HepG2 (cell line): ENCODE data around the gene GRHL3. TPM values are rescaled to one million over a fixed set of nuclear protein-coding genes. Genes with fewer than 3 reads are reported as not detected.

Experiments
- ATAC-seq: fragments of 200-7000 bp; cut with Tn5 transposase; 3 replicates; pipeline ENCODE4 v1.9.1; 2020; ENCODE audit warnings: mild to moderate bottlenecking, moderate library complexity
- BruUV-seq: library from RNA; stranded (reverse); fragments of 400-500 nt; replicated peaks from 2 replicates; lab custom pipeline; 2021; lab: Mats Ljungman, UMichigan
- CTCF ChIA-PET: fragments of 300-600 bp; formaldehyde crosslinking; extraction: SDS; loops from one replicate; lab custom pipeline; 2021; ENCODE audit warnings: low total read pairs, inconsistent platforms, low intra/inter-chr PET ratio; lab: Yijun Ruan, JAX
- POLR2A ChIA-PET: fragments of 350-600 bp; sonication (Branson Sonifier 250); formaldehyde crosslinking; loops from one replicate; lab custom pipeline; 2020; ENCODE audit warnings: antibody characterized with exemption, inconsistent platforms; lab: Yijun Ruan, JAX
- DNase-seq: peaks from one replicate; pipeline ENCODE4 v3.0.0-alpha.2; 2015; ENCODE audit warnings: low spot score
- FAIRE-seq: peaks from 3 replicates; lab custom pipeline; 2011; peaks lifted over from hg19 to GRCh38; lab: Jason Lieb, UNC
- H2AFZ ChIP-seq: one replicate; pipeline ENCODE4 v1.6.1; 2011; ENCODE audit warnings: low read length, inconsistent platforms
- H3K27ac ChIP-seq: fragments of 300-600 bp; 3 replicates; pipeline ENCODE4 v1.8.0; 2011; ENCODE audit warnings: mixed run types, mild to moderate bottlenecking, mixed read lengths, low read length, inconsistent platforms; ENCODE audit not compliant: insufficient read depth; ENCODE audit errors: extremely low read length
- H3K27me3 ChIP-seq, 2 experiments: fragments of 200-600 bp in 1 of 2; 2 replicates in 1 of 2; 3 replicates in 1 of 2; pipeline versions ENCODE4 v1.6.0 to v1.8.0; 2011; ENCODE audit warnings: low read length in 2 of 2, mild to moderate bottlenecking in 2 of 2, moderate library complexity in 2 of 2, inconsistent platforms in 1 of 2; ENCODE audit not compliant: insufficient read depth in 2 of 2, control insufficient read depth in 1 of 2
- H3K36me3 ChIP-seq, 2 experiments: fragments of 200-600 bp in 1 of 2; replicated peaks in 1 of 2; 2 replicates in 1 of 2; 3 replicates in 1 of 2; pipeline versions ENCODE4 v1.5.1 to v1.8.0; 2011; ENCODE audit warnings: low read length in 2 of 2, inconsistent platforms in 1 of 2; ENCODE audit not compliant: insufficient read depth in 2 of 2, control insufficient read depth in 1 of 2
- H3K4me1 ChIP-seq: 2 replicates; pipeline ENCODE4 v1.5.1; 2012; ENCODE audit warnings: low read length, inconsistent platforms; ENCODE audit not compliant: insufficient read depth
- H3K4me2 ChIP-seq: 2 replicates; pipeline ENCODE4 v1.6.0; 2011; ENCODE audit warnings: low read depth, low read length, inconsistent platforms
- H3K4me3 ChIP-seq, 3 experiments: fragments of 200-600 bp in 1 of 3; sonication (generic), shearing (Covaris generic) in 1 of 3; replicated peaks in 1 of 3; 2 replicates each; pipeline ENCODE4 v1.5.1; 2011 to 2016; ENCODE audit warnings: low read length in 3 of 3, inconsistent platforms in 2 of 3, low read depth in 2 of 3, mild to moderate bottlenecking in 2 of 3, control low read depth in 1 of 3, mixed read lengths in 1 of 3; ENCODE audit not compliant: insufficient read depth in 1 of 3
- H3K79me2 ChIP-seq: one replicate; pipeline ENCODE4 v1.6.1; 2011; ENCODE audit warnings: low read length, inconsistent platforms; ENCODE audit not compliant: insufficient read depth
- H3K9ac ChIP-seq: 2 replicates; pipeline ENCODE4 v1.6.0; 2011; ENCODE audit warnings: mild to moderate bottlenecking, low read depth, low read length, inconsistent platforms; ENCODE audit not compliant: insufficient read depth
- H3K9me3 ChIP-seq: 2 replicates; pipeline ENCODE4 v1.5.1; 2012; ENCODE audit warnings: mild to moderate bottlenecking, low read length
- H4K20me1 ChIP-seq: 2 replicates; pipeline ENCODE4 v1.6.0; 2011; ENCODE audit warnings: inconsistent platforms, mild to moderate bottlenecking, low read length, moderate library complexity; ENCODE audit not compliant: insufficient read depth
- GTF2F1 ChIP-seq: fragments of 150-350 bp; IDR thresholded peaks from 2 replicates; pipeline ENCODE4 v1.6.1; 2014; ENCODE audit warnings: low read length
- IRF2 ChIP-seq: IDR thresholded peaks from 2 replicates; pipeline ENCODE4 v1.6.1; 2018; ENCODE audit warnings: missing genetic modification reagents, missing compliant biosample characterization
- MLX ChIP-seq: IDR thresholded peaks from 2 replicates; pipeline ENCODE4 v1.6.1; 2016
- NFATC3 ChIP-seq: sonication (generic); formaldehyde crosslinking; IDR thresholded peaks from 2 replicates; pipeline ENCODE4 v1.5.1; 2020; ENCODE audit warnings: mild to moderate bottlenecking, missing genetic modification reagents
- NFKBIZ ChIP-seq: IDR thresholded peaks from 2 replicates; pipeline ENCODE4 v1.6.1; 2018; ENCODE audit warnings: missing genetic modification reagents, missing compliant biosample characterization
- PRMT3 ChIP-seq: sonication (generic); formaldehyde crosslinking; IDR thresholded peaks from 2 replicates; pipeline ENCODE4 v1.8.1; 2022; ENCODE audit warnings: low read depth, mild to moderate bottlenecking, moderate library complexity, missing genetic modification reagents, borderline replicate concordance
- RBM39 ChIP-seq: fragments of 200-400 bp; formaldehyde crosslinking; IDR thresholded peaks from one replicate; pipeline ENCODE4 v1.6.1; 2018; ENCODE audit warnings: antibody characterized with exemption, mild to moderate bottlenecking, low read depth, low read length; ENCODE audit not compliant: poor library complexity, severe bottlenecking
- SATB2 ChIP-seq: sonication (generic); formaldehyde crosslinking; IDR thresholded peaks from 2 replicates; pipeline ENCODE4 v1.5.0; 2020; ENCODE audit warnings: missing genetic modification reagents
- SSRP1 ChIP-seq: IDR thresholded peaks from 2 replicates; pipeline ENCODE4 v1.6.1; 2016; ENCODE audit warnings: control low read depth
- TEAD2 ChIP-seq: sonication (generic); formaldehyde crosslinking; IDR thresholded peaks from 2 replicates; pipeline ENCODE4 v1.9.0; 2021; ENCODE audit warnings: missing genetic modification reagents
- TOPORS ChIP-seq: sonication (generic); formaldehyde crosslinking; IDR thresholded peaks from 2 replicates; pipeline ENCODE4 v1.8.0; 2023; ENCODE audit warnings: mild to moderate bottlenecking, missing genetic modification reagents
- TSC22D2 ChIP-seq: sonication (generic); formaldehyde crosslinking; IDR thresholded peaks from 2 replicates; pipeline ENCODE4 v1.5.1; 2020; ENCODE audit warnings: missing genetic modification reagents, mild to moderate bottlenecking, borderline replicate concordance
- XRCC5 ChIP-seq: fragments of 200-400 bp; formaldehyde crosslinking; optimal IDR thresholded peaks from 2 replicates; pipeline ENCODE3; 2017; ENCODE audit warnings: mild to moderate bottlenecking, low read length
- ZNF12 ChIP-seq: sonication (generic); formaldehyde crosslinking; IDR thresholded peaks from 2 replicates; pipeline ENCODE4 v1.5.0; 2020; ENCODE audit warnings: missing genetic modification reagents
- ZNF468 ChIP-seq: sonication (generic); formaldehyde crosslinking; IDR thresholded peaks from 2 replicates; pipeline ENCODE4 v1.8.0; 2022; ENCODE audit warnings: mild to moderate bottlenecking, moderate library complexity, missing genetic modification reagents
- ZNF773 ChIP-seq: sonication (generic); formaldehyde crosslinking; IDR thresholded peaks from 2 replicates; pipeline ENCODE4 v1.4.0; 2020; ENCODE audit warnings: missing genetic modification reagents, borderline replicate concordance
- WGBS: methylation state at CpG from one replicate; pipeline ENCODE4 v1.1.6; 2017; ENCODE audit warnings: low lambda C conversion rate; 5-methylcytosine and 5-hydroxymethylcytosine counted together
- in situ Hi-C: cut with HindIII; loops from 2 replicates; pipeline ENCODE4 v1.10.0; 2017; ENCODE audit warnings: low pct_unique_long_range_greater_than_20kb; ENCODE audit not compliant: extremely low pct_ligation_motif_present
- intact Hi-C: fragments of 100-400 bp; cut with micrococcal nuclease; formaldehyde crosslinking; loops from one replicate; pipeline ENCODE4 v1.10.0; 2022; ENCODE audit not compliant: unreplicated experiment
- polyA plus RNA-seq, 8 experiments: library from polyadenylated mRNA; depleted of rRNA in 3 of 8; stranded (reverse) in 7 of 8; unstranded in 1 of 8; fragments of >200 nt; fragmentation: Illumina TruSeq in 4 of 8; extraction: Trizol in 4 of 8; gene quantifications; 2 replicates each; pipeline versions ENCODE4 v1.2.1 to v1.2.3, GENCODE V29; 2011 to 2016; ENCODE audit warnings: low read depth in 4 of 8, missing spikeins in 1 of 8, mixed read lengths in 1 of 8; ENCODE audit not compliant: insufficient read depth in 1 of 8
- total RNA-seq, 5 experiments: library from RNA; depleted of rRNA; stranded (reverse); fragments of >200 nt; fragmentation: Illumina TruSeq; extraction: Trizol; gene quantifications; 2 replicates each; pipeline ENCODE4 v1.2.3, GENCODE V29; 2016; ENCODE audit warnings: low read depth in 1 of 5
- TF ChIP-seq, protein P1 (sequence below): IDR thresholded peaks from 2 replicates; pipeline ENCODE4 v1.6.1; 2016; ENCODE audit warnings: low read depth, missing genetic modification reagents, missing compliant biosample characterization

GRHL3 gene
- total and polyA plus RNA-seq, 2 of the 13 experiments (the other 11 are each of a cell fraction or from before 2014, with no cell fraction given): not detected

- TF ChIP-seq, protein P1, sequence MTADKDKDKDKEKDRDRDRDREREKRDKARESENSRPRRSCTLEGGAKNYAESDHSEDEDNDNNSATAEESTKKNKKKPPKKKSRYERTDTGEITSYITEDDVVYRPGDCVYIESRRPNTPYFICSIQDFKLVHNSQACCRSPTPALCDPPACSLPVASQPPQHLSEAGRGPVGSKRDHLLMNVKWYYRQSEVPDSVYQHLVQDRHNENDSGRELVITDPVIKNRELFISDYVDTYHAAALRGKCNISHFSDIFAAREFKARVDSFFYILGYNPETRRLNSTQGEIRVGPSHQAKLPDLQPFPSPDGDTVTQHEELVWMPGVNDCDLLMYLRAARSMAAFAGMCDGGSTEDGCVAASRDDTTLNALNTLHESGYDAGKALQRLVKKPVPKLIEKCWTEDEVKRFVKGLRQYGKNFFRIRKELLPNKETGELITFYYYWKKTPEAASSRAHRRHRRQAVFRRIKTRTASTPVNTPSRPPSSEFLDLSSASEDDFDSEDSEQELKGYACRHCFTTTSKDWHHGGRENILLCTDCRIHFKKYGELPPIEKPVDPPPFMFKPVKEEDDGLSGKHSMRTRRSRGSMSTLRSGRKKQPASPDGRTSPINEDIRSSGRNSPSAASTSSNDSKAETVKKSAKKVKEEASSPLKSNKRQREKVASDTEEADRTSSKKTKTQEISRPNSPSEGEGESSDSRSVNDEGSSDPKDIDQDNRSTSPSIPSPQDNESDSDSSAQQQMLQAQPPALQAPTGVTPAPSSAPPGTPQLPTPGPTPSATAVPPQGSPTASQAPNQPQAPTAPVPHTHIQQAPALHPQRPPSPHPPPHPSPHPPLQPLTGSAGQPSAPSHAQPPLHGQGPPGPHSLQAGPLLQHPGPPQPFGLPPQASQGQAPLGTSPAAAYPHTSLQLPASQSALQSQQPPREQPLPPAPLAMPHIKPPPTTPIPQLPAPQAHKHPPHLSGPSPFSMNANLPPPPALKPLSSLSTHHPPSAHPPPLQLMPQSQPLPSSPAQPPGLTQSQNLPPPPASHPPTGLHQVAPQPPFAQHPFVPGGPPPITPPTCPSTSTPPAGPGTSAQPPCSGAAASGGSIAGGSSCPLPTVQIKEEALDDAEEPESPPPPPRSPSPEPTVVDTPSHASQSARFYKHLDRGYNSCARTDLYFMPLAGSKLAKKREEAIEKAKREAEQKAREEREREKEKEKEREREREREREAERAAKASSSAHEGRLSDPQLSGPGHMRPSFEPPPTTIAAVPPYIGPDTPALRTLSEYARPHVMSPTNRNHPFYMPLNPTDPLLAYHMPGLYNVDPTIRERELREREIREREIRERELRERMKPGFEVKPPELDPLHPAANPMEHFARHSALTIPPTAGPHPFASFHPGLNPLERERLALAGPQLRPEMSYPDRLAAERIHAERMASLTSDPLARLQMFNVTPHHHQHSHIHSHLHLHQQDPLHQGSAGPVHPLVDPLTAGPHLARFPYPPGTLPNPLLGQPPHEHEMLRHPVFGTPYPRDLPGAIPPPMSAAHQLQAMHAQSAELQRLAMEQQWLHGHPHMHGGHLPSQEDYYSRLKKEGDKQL (CRISPR knock-in tag): 0 out of 2 replicates have a peak, but pooled peaks have one; percentile 23
- TF ChIP-seq TEAD2 (CRISPR knock-in tag) (no peak), IRF2 (CRISPR knock-in tag) (no peak), ZNF773 (CRISPR knock-in tag) (no peak)
These were observed 70.1 kb downstream of the GRHL3 start (continued) for GRCh38 chr1:24389231-24389678.

DNA sequence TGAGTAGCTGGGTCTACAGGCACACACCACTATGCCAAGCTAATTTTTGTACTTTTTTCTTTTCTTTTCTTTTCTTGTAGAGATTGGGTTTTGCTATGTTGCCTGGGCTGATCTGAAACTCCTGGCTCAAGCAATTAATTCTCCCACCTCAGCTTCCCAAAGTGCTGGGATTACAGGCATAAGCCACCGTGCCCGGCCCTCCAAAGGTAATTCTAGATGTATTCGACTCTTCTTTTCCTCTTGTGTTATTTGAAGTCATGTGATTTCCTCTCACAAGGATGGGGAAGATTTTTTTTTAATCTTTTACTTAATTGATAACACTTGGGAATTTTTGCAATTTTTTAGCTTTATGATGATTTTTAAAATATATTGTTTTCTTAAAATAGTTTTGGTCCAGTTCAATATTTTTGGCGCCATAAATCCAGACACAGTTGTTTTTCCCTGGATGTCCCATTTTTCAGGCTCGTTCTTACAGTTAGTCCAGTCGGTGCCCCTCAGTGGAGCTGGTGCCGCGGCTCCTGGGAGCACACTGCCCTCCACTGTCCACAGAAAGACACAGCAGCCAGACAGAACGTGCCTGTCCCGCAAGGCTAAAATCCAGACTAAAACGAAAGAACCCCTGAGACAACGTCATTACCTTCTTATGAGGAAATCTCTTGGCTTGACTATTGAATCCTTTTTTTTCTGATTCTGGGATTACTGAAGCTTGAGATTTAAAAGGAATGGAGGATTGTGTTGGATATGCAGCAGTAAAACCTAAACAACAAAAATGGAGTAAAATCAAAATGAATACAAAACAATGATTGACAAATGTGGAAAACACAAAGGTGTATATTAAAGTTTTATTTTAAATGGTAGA is 72.0 kb downstream of the GRHL3 start:
- Histone ChIP-seq H2AFZ (no peak overlapping the region), H3K4me1 (peaks cover 23% of the 10 kb centered on the region), H3K9me3 (no peaks in the 10 kb centered on the region), H3K79me2 (no peaks in the 10 kb centered on the region), H3K4me3 (no peak overlapping the region), H3K27me3 (no peaks in the 10 kb centered on the region), H3K9ac (no peak overlapping the region), H3K36me3 (no peaks in the 10 kb centered on the region; a peak in 1 of 5 replicates), H3K4me2 (no peak overlapping the region), H3K27ac (no peak overlapping the region), H4K20me1 (no peaks in the 10 kb centered on the region)
- intact Hi-C loops (loop anchor here (1.0 kb wide), 2 partner anchors 192 to 320 kb away; no protein-coding TSS in a partner anchor), in situ Hi-C loops (loop anchor here (5.0 to 10.0 kb wide), 2 partner anchors 189 to 316 kb away; no protein-coding TSS in a partner anchor)
- ChIA-PET CTCF (interaction anchor here (1.5 to 5.2 kb wide), 4 partner anchors 192 to 320 kb away, joined by 5 to 151 read pairs (median 20); no protein-coding TSS in a partner anchor), POLR2A (no interaction called here)
- 28% methylated on average over 12 of the region's 12 CpGs for WGBS
- ATAC-seq: peak; percentile 85
- peak; percentile 60 for DNase-seq
- no TSS peak for BruUV-seq
- FAIRE-seq: peak; percentile 79
- 0 out of 2 replicates have a peak, but pooled peaks have one; percentile 15 for TF ChIP-seq ZNF12
- no peak for TF ChIP-seq TOPORS (CRISPR knock-in tag)
- peak; percentile 47 for TF ChIP-seq XRCC5
- TF ChIP-seq NFATC3 (CRISPR knock-in tag): no peak
- no peak for TF ChIP-seq SSRP1 (CRISPR knock-in tag)
- TF ChIP-seq ZNF468: no peak
- TF ChIP-seq TSC22D2 (CRISPR knock-in tag): 0 out of 2 replicates have a peak, but pooled peaks have one; percentile 34
- TF ChIP-seq GTF2F1: no peak
- no peak for TF ChIP-seq SATB2
- no peak for TF ChIP-seq RBM39
- no peak for TF ChIP-seq NFKBIZ (CRISPR knock-in tag)
- TF ChIP-seq PRMT3: no peak
- no peak for TF ChIP-seq MLX (CRISPR knock-in tag)
